ENCODE data around the gene RCN1.

Gene RCN1

DNA sequence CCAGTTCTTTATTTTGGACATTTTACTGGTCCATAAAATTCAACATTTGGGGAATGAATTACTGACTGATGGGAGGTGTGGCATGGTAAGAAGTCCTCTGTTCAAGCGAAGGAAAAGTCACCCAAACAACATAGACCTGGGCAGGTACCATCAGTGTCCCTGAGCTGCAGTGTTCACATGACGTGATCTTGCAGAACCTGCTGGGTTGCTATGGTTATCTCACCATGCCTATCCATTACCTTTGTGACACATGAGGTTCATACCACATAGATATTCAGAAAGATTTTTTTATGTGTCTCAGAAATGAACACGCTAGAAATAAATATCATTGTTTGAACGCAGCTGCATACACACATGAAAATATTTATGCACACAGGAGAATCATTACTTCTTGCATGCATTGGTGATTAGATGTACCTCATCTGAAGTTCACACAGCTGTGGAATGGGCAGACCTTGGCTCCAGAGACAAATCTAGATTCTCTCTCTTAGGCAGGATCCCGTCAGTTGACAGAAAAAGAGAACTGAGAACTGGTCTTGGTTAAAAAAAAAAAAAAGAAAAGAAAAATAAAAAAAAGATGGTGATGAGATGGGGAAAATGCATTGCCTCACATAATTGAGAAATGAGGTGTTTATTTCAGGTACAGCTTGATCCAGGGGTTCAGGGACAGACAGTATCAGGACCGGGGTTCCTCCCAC is 21.4 kb upstream of the RCN1 start:
- Histone ChIP-seq H3K27me3 (ENCODE audit: low read length) (no peaks in the 10 kb centered on the region), H3K4me2 (ENCODE audit: low read depth, low read length, poor library complexity, severe bottlenecking) (no peak overlapping the region), H3K9me3 (ENCODE audit: insufficient read depth, low read length) (no peaks in the 10 kb centered on the region), H3K36me3 (ENCODE audit: low read length) (no peaks in the 10 kb centered on the region), H3K79me2 (ENCODE audit: insufficient read depth, low read length) (no peaks in the 10 kb centered on the region), H3K27ac (ENCODE audit: low read depth, low read length) (no peak overlapping the region), H3K9ac (ENCODE audit: low read length) (no peak overlapping the region), H3K9me2 (replicated peaks; ENCODE audit: insufficient read depth, low read length) (no peaks in the 10 kb centered on the region), H2AFZ (ENCODE audit: low read depth, low read length, severe bottlenecking) (no peak overlapping the region), H4K20me1 (ENCODE audit: low read depth, low read length) (no peaks in the 10 kb centered on the region), H3K4me3 (ENCODE audit: insufficient read depth, low read length, poor library complexity, severe bottlenecking) (no peak overlapping the region), H3F3A (ENCODE audit: insufficient read depth) (no peaks in the 10 kb centered on the region)
- TF ChIP-seq CTCF (IDR thresholded peaks at IDR 0.05; ENCODE audit: insufficient read depth, low read length, poor library complexity, severe bottlenecking) (no peak), EZH2phosphoT487 (conservative IDR thresholded peaks at IDR 0.05; ENCODE audit: low read length) (no peak)

- Histone ChIP-seq H3K4me2 (ENCODE audit: low read depth, low read length, poor library complexity, severe bottlenecking) (no peak overlapping the region), H3K27ac (ENCODE audit: low read depth, low read length) (no peak overlapping the region), H2AFZ (ENCODE audit: low read depth, low read length, severe bottlenecking) (no peak overlapping the region), H3K4me3 (ENCODE audit: insufficient read depth, low read length, poor library complexity, severe bottlenecking) (no peak overlapping the region), H3K27me3 (ENCODE audit: low read length) (no peaks in the 10 kb centered on the region), H3K36me3 (ENCODE audit: low read length) (no peaks in the 10 kb centered on the region), H3K9ac (ENCODE audit: low read length) (no peak overlapping the region), H3K9me3 (ENCODE audit: insufficient read depth, low read length) (no peaks in the 10 kb centered on the region), H4K20me1 (ENCODE audit: low read depth, low read length) (no peaks in the 10 kb centered on the region), H3K9me2 (replicated peaks; ENCODE audit: insufficient read depth, low read length) (no peaks in the 10 kb centered on the region), H3F3A (ENCODE audit: insufficient read depth) (no peaks in the 10 kb centered on the region), H3K79me2 (ENCODE audit: insufficient read depth, low read length) (no peaks in the 10 kb centered on the region)
- TF ChIP-seq CTCF (IDR thresholded peaks at IDR 0.05; ENCODE audit: insufficient read depth, low read length, poor library complexity, severe bottlenecking): no peak
- no peak for TF ChIP-seq EZH2phosphoT487 (conservative IDR thresholded peaks at IDR 0.05; ENCODE audit: low read length)
Measured at GRCh38 chr11:32070692-32071091, 20.2 kb upstream of the RCN1 start.

DNA sequence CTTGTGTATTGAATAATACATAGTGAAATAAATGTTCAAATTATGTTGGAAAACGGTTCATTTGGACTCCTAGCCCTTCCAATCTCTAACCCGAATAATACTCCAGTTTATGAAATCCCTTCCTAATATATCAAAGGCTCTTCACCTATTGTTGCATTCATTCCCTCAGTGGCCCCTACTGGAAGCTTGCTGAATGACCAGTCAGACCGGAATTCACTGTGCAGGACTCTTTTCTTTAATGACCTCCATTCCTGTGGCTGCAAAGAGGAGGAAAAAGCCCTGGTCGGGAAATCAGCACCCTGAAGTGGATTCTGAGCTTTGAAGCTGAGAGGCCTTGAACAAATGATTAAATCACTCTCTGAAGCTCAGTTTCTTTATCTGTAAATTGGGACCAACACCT is 19.1 kb upstream of the RCN1 start:
- Histone ChIP-seq H3F3A (ENCODE audit: insufficient read depth) (no peaks in the 10 kb centered on the region), H3K27me3 (ENCODE audit: low read length) (no peaks in the 10 kb centered on the region), H3K36me3 (ENCODE audit: low read length) (no peaks in the 10 kb centered on the region), H3K4me2 (ENCODE audit: low read depth, low read length, poor library complexity, severe bottlenecking) (no peak overlapping the region), H3K9ac (ENCODE audit: low read length) (no peak overlapping the region), H3K9me3 (ENCODE audit: insufficient read depth, low read length) (no peaks in the 10 kb centered on the region), H3K27ac (ENCODE audit: low read depth, low read length) (no peak overlapping the region), H3K9me2 (replicated peaks; ENCODE audit: insufficient read depth, low read length) (no peaks in the 10 kb centered on the region), H2AFZ (ENCODE audit: low read depth, low read length, severe bottlenecking) (no peak overlapping the region), H4K20me1 (ENCODE audit: low read depth, low read length) (no peaks in the 10 kb centered on the region), H3K79me2 (ENCODE audit: insufficient read depth, low read length) (no peaks in the 10 kb centered on the region), H3K4me3 (ENCODE audit: insufficient read depth, low read length, poor library complexity, severe bottlenecking) (no peak overlapping the region)
- no peak for TF ChIP-seq EZH2phosphoT487 (conservative IDR thresholded peaks at IDR 0.05; ENCODE audit: low read length)
- no peak for TF ChIP-seq CTCF (IDR thresholded peaks at IDR 0.05; ENCODE audit: insufficient read depth, low read length, poor library complexity, severe bottlenecking)
